ENCODE data around the gene CAMTA2. TPM values are rescaled to one million over a fixed set of nuclear protein-coding genes. Genes with fewer than 3 reads are reported as not detected.

The CAMTA2 gene
- total and polyA plus RNA-seq, 9 of the 15 experiments (the other 6 are each of a cell fraction or from before 2014, with no cell fraction given), result 0.24 to 25.1 (median 6.3) TPM

DNA sequence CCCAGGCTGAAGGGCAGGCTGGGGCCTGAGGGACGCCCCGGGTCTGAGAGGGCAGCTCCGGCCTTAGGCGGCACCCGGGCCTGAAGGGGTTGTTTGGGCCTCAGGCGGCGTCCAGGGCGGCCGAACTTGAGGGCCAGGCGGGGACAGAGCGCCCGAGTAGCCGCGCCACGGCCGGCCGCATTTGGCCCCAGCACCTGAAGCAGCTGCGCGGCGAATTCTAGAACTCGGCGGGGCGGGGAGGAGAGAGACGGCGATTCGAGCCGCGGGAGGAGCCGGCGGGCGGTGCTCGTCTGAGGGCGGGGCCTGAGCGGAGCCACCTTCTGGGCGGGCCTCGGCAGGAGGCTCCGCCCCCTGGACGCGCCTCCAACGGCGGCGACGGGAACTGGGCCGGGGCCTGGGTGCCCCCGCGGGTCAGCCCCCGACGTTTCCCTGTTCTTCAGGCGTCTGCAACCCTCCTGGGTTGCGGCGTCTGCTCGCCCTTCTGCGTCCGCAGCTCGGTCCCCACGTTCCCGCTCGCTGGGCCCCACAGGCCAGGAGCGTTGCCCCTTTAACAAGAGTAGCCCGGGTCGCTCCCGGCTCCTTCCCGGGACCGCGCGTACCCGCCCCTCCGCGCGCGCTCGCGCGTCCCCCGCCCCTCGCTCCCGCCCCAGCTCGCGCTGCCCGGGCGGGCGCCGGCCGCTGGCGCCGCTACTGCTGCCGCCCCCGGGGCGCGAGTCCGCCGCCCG, 10.0 kb upstream of the CAMTA2 start, which contains the start of the genes INCA1 and KIF1C (continued):
- TF ChIP-seq, protein P1, sequence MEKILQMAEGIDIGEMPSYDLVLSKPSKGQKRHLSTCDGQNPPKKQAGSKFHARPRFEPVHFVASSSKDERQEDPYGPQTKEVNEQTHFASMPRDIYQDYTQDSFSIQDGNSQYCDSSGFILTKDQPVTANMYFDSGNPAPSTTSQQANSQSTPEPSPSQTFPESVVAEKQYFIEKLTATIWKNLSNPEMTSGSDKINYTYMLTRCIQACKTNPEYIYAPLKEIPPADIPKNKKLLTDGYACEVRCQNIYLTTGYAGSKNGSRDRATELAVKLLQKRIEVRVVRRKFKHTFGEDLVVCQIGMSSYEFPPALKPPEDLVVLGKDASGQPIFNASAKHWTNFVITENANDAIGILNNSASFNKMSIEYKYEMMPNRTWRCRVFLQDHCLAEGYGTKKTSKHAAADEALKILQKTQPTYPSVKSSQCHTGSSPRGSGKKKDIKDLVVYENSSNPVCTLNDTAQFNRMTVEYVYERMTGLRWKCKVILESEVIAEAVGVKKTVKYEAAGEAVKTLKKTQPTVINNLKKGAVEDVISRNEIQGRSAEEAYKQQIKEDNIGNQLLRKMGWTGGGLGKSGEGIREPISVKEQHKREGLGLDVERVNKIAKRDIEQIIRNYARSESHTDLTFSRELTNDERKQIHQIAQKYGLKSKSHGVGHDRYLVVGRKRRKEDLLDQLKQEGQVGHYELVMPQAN (IDR thresholded peaks at IDR 0.05; ENCODE audit: borderline replicate concordance), result peak; percentile 67; the same call in 1 of the 2 replicates
- TF ChIP-seq L3MBTL2 (IDR thresholded peaks at IDR 0.05), result peak; percentile 69
- TF ChIP-seq CREM (IDR thresholded peaks at IDR 0.05; ENCODE audit: low read depth), result peak; percentile 8; the same call in 1 of the 2 replicates
- no peak for TF ChIP-seq ZNF778 (CRISPR knock-in tag; IDR thresholded peaks at IDR 0.05)
- TF ChIP-seq SMARCC2 (IDR thresholded peaks at IDR 0.05; ENCODE audit: low read depth), result no peak
- TF ChIP-seq PHB2 (IDR thresholded peaks at IDR 0.05; ENCODE audit: low read depth), result no peak
- peak; percentile 82 for TF ChIP-seq ZFX (CRISPR knock-in tag; IDR thresholded peaks at IDR 0.05)
- TF ChIP-seq SP1 (CRISPR knock-in tag; IDR thresholded peaks at IDR 0.05), result peak; percentile 81
- TF ChIP-seq ARID4B (CRISPR knock-in tag; IDR thresholded peaks at IDR 0.05), result 0 out of 2 replicates have a peak, but pooled peaks have one; percentile 2
- TF ChIP-seq, protein P2, sequence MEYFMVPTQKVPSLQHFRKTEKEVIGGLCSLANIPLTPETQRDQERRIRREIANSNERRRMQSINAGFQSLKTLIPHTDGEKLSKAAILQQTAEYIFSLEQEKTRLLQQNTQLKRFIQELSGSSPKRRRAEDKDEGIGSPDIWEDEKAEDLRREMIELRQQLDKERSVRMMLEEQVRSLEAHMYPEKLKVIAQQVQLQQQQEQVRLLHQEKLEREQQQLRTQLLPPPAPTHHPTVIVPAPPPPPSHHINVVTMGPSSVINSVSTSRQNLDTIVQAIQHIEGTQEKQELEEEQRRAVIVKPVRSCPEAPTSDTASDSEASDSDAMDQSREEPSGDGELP (CRISPR knock-in tag; IDR thresholded peaks at IDR 0.05; ENCODE audit: borderline replicate concordance), result peak; percentile 90
- TF ChIP-seq SETDB1 (IDR thresholded peaks at IDR 0.05; ENCODE audit: low read length), result no peak
- TF ChIP-seq EHMT2 (IDR thresholded peaks at IDR 0.05), result no peak
- TF ChIP-seq TOE1 (IDR thresholded peaks at IDR 0.05; ENCODE audit: borderline replicate concordance), result peak; percentile 94
- no peak for TF ChIP-seq TOE1 (CRISPR knock-in tag; IDR thresholded peaks at IDR 0.05; ENCODE audit: borderline replicate concordance, low read depth)
- TF ChIP-seq MAFK (IDR thresholded peaks at IDR 0.05; ENCODE audit: low read length), result no peak
